HG03432 (cell line): ENCODE results near the gene TACC2.

ENCODE experiments used
- ATAC-seq: cut with Tn5 transposase; IDR thresholded peaks from one replicate; pipeline ENCODE4 v1.9.1; 2021; ENCODE audit warnings: mild to moderate bottlenecking, moderate library complexity; ENCODE audit not compliant: unreplicated experiment

Gene TACC2

GRCh38 chr10:122288262-122288661 is 299.3 kb downstream of the TACC2 start:
- ATAC-seq, result no peak

DNA sequence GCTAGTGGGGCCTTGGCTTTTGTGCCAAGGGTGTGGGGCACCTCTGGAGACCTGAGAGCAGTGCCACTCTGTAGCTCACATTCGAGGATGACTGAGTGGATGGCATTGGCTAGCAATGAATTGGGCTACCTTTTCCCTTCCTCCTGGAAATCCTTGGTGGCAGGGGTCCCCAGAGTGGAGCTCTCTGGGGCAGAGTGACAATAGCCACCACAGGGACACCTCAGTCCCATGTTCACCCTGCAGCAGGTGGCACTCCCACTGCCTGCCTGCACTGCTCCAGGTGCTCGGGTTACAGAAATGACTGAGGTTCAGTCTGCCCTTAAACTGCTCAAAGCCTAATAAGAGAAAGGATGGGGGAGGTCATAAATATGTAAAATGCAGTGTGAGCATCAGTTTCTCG is 300.0 kb downstream of the TACC2 start:
- ATAC-seq, result no peak

- no peak for ATAC-seq
Measured at GRCh38 chr10:122290334-122290733, 301.4 kb downstream of the TACC2 start.

- no peak for ATAC-seq
Measured at GRCh38 chr10:122290833-122291532, 302.0 kb downstream of the TACC2 start.

GRCh38 chr10:122291739-122292138 is 302.8 kb downstream of the TACC2 start:
- ATAC-seq, result no peak

- no peak for ATAC-seq
Measured at GRCh38 chr10:122292376-122292775, 303.4 kb downstream of the TACC2 start.

DNA sequence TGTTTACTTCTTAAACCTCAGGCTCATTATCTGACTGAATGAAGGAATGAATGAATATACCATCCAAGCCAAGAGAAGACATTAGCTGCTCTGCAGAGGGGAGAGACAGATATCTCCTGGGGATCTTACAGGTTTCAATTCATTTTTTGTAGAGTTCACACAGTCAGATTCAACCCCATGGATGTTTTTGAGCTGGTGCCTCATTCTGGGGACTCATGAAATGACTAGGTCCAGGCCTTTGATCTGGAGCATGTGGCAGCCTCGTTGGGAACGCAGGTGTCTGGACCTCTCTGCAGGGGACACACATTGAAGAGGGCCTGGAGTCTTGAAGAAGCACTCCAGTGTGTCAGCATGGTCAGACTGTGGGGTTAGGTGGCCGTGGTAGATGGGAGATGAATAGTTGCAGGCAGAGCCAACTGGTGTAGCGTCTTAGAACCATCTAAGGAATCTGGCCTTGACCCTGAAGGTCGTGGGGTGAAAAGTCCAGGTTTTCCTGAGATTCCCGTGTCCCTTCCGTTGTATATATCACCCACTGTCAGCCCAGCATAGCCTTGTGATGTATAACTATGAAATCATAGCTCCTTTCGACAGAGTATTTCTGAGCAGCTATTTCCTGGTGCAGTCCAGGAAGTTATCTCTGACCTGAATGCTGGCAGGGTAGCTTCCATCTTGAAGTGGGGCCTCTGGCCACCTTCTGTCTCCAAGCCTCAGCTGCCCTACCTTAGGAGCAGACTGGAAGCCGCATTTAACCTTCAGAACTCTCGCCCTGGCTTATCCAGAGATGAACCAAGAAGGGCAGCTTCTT is 304.4 kb downstream of the TACC2 start:
- ATAC-seq, result peak; percentile 42

GRCh38 chr10:122293961-122294380 is 305.0 kb downstream of the TACC2 start:
- ATAC-seq, result no peak

DNA sequence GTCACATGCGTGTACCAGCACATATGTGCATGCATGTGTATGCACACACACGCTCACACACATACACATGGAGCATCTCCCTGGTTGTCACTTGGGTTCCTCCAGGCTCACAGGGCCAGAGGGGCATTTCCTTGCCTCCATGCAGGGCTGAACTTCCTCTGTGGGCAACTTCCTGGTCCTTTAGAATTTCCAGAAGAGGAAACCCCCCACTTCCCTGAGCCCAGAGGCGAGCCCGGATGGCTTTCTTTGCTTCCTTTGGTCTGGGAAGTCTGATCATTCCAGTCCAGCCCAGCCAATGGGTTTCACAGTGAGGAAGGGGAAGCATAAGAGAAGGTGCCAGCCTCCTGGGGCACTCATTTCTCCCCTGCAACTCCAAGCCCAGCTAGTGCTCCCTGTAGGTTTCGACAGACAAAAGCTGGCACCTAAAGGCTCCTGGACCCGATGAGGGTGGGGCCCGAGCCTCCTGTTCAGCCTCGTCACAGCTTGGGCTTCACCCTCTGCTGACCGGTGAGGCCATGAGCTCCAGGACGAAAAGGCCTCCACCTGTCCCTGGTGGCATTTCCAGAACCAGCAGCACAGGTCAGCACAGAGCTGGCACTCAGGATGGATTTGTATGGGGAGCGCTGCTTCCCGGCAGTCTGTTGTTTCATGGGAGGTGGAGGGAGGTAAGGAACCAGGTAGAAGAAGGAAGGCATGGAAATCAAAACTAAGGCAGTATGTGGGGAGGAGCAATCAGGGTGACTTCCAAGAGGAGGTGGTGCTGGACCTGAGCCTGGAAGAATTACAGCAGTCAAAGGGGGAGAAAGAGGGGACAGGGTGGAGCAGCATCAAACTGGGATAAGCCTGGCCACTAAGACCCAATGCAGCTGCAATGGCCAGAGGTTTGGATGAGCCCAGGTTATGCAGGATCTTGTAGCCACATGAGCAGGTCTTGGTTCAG is 305.8 kb downstream of the TACC2 start:
- ATAC-seq, result no peak

- no peak for ATAC-seq
Measured at GRCh38 chr10:122295451-122295809, 306.5 kb downstream of the TACC2 start.

- ATAC-seq, result peak; percentile 50
Measured at GRCh38 chr10:122296363-122297120, 307.6 kb downstream of the TACC2 start.

- ATAC-seq, result no peak
Measured at GRCh38 chr10:122297583-122297982, 308.6 kb downstream of the TACC2 start.

GRCh38 chr10:122298206-122298597 is 309.2 kb downstream of the TACC2 start:
- no peak for ATAC-seq

GRCh38 chr10:122298598-122299301 is 309.8 kb downstream of the TACC2 start:
- ATAC-seq, result peak; percentile 78

- no peak for ATAC-seq
Measured at GRCh38 chr10:122299423-122300075, 310.6 kb downstream of the TACC2 start.

- ATAC-seq, result no peak
Measured at GRCh38 chr10:122301055-122301810, 312.3 kb downstream of the TACC2 start.

GRCh38 chr10:122301811-122302115 is 312.8 kb downstream of the TACC2 start:
- no peak for ATAC-seq

GRCh38 chr10:122302315-122302714 is 313.4 kb downstream of the TACC2 start:
- ATAC-seq, result no peak
